GM19467 (cell line): ENCODE results near the gene UPK3BL2.
A peak's percentile ranks its signal among the peaks of the same experiment; 100 is the strongest.
"Not testable (repeated sequence)": the region's sequence is repeated elsewhere in the genome, so short reads cannot be mapped to it uniquely, and the experiment has no call there.

Source experiments
- ATAC-seq: cut with Tn5 transposase; IDR thresholded peaks from one replicate; pipeline ENCODE4 v1.9.1; 2021; ENCODE audit warnings: mild to moderate bottlenecking, moderate library complexity; ENCODE audit not compliant: unreplicated experiment

UPK3BL2 gene

GRCh38 chr7:102496861-102497260, 46.6 kb downstream of the UPK3BL2 start:
- not testable (repeated sequence) for ATAC-seq

- ATAC-seq: peak; percentile 66
Measured at GRCh38 chr7:102494473-102495149, 48.9 kb downstream of the UPK3BL2 start.

- not testable (repeated sequence) for ATAC-seq
Measured at GRCh38 chr7:102494026-102494425, 49.5 kb downstream of the UPK3BL2 start.

- peak; percentile 42 for ATAC-seq
Measured at GRCh38 chr7:102493220-102493935, 50.1 kb downstream of the UPK3BL2 start.

- peak; percentile 29 for ATAC-seq
Measured at GRCh38 chr7:102490529-102491075, 52.9 kb downstream of the UPK3BL2 start.
